Natural killer cell (primary cell): ENCODE measurements around the gene PIM3. TPM values are rescaled to one million over a fixed set of nuclear protein-coding genes. Genes with fewer than 3 reads are reported as not detected.

Experiments
- ATAC-seq, 3 donors: fragments of 150-1000 bp in 2 of 3; fragments of 200-7000 bp in 1 of 3; cut with Tn5 transposase; 1 replicate in 1 of 3; 2 replicates in 2 of 3; pipeline ENCODE4 v1.10.0; 2021; ENCODE audit warnings: mild to moderate bottlenecking in 2 of 3, moderate library complexity in 2 of 3
- DNase-seq, 2 donors: peaks; one replicate each; pipeline versions ENCODE4 v3.0.0 to v3.0.0-alpha.2; 2013 to 2021; ENCODE audit warnings: mixed read lengths in 1 of 2
- H3K27ac ChIP-seq: one replicate; pipeline ENCODE4 v1.5.1; 2013; ENCODE audit warnings: mild to moderate bottlenecking, low read length
- H3K27me3 ChIP-seq: one replicate; pipeline ENCODE4 v1.6.1; 2013; ENCODE audit warnings: low read length; ENCODE audit not compliant: control insufficient read depth, insufficient read depth
- H3K36me3 ChIP-seq: one replicate; pipeline ENCODE4 v1.6.1; 2013; ENCODE audit warnings: low read length; ENCODE audit not compliant: control insufficient read depth, insufficient read depth
- H3K4me1 ChIP-seq: one replicate; pipeline ENCODE4 v1.6.1; 2013; ENCODE audit warnings: low read length; ENCODE audit not compliant: control insufficient read depth, insufficient read depth
- H3K4me3 ChIP-seq: one replicate; pipeline ENCODE4 v1.5.1; 2013; ENCODE audit warnings: low read length
- H3K9me3 ChIP-seq: one replicate; pipeline ENCODE4 v1.6.1; 2013; ENCODE audit warnings: low read length; ENCODE audit not compliant: control insufficient read depth, insufficient read depth
- H3K27ac Mint-ChIP-seq, 2 donors: one replicate each; pipeline ENCODE4 v1.8.0; 2022; ENCODE audit warnings: mild to moderate bottlenecking in 2 of 2, mixed read lengths in 2 of 2, moderate library complexity in 1 of 2
- H3K27me3 Mint-ChIP-seq, 2 donors: one replicate each; pipeline ENCODE4 v1.8.0; 2022; ENCODE audit warnings: low read depth in 2 of 2, mixed read lengths in 2 of 2
- H3K36me3 Mint-ChIP-seq: one replicate; pipeline ENCODE4 v1.8.0; 2022; ENCODE audit warnings: mixed read lengths
- H3K4me1 Mint-ChIP-seq, 2 donors: one replicate each; pipeline ENCODE4 v1.8.0; 2022; ENCODE audit warnings: mixed read lengths in 2 of 2
- H3K4me3 Mint-ChIP-seq: one replicate; pipeline ENCODE4 v1.8.0; 2022; ENCODE audit warnings: mild to moderate bottlenecking, moderate library complexity, mixed read lengths
- H3K9me3 Mint-ChIP-seq, 2 donors: one replicate each; pipeline ENCODE4 v1.8.0; 2022; ENCODE audit warnings: mixed read lengths in 2 of 2
- WGBS: methylation state at CpG from one replicate; pipeline ENCODE4 v1.1.7; 2013; ENCODE audit warnings: missing lambda C conversion rate; ENCODE audit not compliant: insufficient coverage; 5-methylcytosine and 5-hydroxymethylcytosine counted together
- intact Hi-C: fragments of 100-400 bp; cut with micrococcal nuclease; formaldehyde crosslinking; loops from one replicate; pipeline ENCODE4 v1.14.2; 2022
- total RNA-seq, 4 donors: library from RNA; stranded (reverse); fragments of 120-200 nt in 1 of 4; gene quantifications; one replicate each; pipeline versions ENCODE4 v1.2.3 to v1.2.4, GENCODE V29; 2013 to 2022
- TF ChIP-seq, protein P1 (sequence below): fragments of 200-600 bp; IDR thresholded peaks from one replicate; pipeline ENCODE4 v1.8.0; 2022; ENCODE audit warnings: antibody characterized with exemption

PIM3 gene
- total RNA-seq, 3 donors from 2014 or later (not counting 1 experiment from before 2014, with no cell fraction given) = 107 to 130 (median 129) TPM

DNA sequence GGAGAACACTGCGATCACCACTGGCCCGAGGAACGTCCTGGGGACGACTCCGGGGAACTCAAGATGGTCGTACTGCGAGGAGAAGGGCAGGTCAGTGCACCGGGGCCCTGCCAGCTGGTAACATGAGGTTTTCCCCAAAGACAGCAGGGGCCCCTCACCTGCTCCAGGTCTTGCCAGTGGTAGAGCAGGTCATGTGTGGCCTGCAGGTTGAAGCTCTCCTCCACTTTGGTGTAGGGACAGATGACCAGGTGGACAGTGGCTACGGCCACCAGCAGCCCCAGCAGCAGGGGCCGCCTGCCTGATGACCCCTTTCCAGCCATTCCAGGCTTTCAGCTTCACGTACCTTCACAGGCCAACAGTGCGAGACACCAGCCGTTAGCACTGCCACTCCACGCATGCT, 47.1 kb upstream of the PIM3 start:
- no peaks in the 10 kb centered on the region for H3K9me3 ChIP-seq
- peaks cover 24% of the 10 kb centered on the region for H3K36me3 ChIP-seq
- ATAC-seq (no peak), DNase-seq (no peak)
- H3K27me3 ChIP-seq = no peaks in the 10 kb centered on the region
- intact Hi-C loops = loop anchor here (10.0 kb wide), 1 partner anchor 59 kb away; the partner anchor contains the start of gene ZBED4
- no peak overlapping the region for H3K4me3 ChIP-seq
- Mint-ChIP-seq H3K27ac (no peak overlapping the region), H3K36me3 (no peaks in the 10 kb centered on the region), H3K9me3 (no peaks in the 10 kb centered on the region), H3K4me3 (no peak overlapping the region), H3K4me1 (no peaks in the 10 kb centered on the region), H3K27me3 (no peaks in the 10 kb centered on the region)
- no peak overlapping the region for H3K27ac ChIP-seq
- peaks cover 16% of the 10 kb centered on the region for H3K4me1 ChIP-seq
- 97% methylated on average over 14 of the region's 14 CpGs for WGBS
- TF ChIP-seq, protein P1, sequence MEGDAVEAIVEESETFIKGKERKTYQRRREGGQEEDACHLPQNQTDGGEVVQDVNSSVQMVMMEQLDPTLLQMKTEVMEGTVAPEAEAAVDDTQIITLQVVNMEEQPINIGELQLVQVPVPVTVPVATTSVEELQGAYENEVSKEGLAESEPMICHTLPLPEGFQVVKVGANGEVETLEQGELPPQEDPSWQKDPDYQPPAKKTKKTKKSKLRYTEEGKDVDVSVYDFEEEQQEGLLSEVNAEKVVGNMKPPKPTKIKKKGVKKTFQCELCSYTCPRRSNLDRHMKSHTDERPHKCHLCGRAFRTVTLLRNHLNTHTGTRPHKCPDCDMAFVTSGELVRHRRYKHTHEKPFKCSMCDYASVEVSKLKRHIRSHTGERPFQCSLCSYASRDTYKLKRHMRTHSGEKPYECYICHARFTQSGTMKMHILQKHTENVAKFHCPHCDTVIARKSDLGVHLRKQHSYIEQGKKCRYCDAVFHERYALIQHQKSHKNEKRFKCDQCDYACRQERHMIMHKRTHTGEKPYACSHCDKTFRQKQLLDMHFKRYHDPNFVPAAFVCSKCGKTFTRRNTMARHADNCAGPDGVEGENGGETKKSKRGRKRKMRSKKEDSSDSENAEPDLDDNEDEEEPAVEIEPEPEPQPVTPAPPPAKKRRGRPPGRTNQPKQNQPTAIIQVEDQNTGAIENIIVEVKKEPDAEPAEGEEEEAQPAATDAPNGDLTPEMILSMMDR = no peak

DNA sequence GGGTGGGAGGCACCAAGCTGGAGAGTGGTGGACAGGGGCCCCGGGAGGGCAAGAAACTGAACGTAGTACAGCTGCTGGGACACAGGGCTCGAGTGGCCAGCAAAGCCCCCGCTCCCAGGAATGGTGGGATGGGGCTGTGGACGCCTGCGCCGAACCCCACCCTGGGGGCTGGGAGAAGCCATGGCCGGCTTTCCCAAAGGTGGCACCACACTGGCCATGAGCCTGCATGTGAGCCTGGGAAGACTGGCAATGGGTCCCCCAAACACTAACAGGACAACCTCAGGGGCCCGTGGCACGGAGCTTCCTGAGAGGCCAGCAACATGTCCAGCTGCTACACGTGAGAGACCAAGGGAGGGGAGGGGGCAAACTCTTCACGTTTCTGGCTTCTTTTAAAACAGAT, 46.3 kb upstream of the PIM3 start:
- no peak for ATAC-seq
- Histone ChIP-seq H3K9me3 (no peaks in the 10 kb centered on the region), H3K27ac (no peak overlapping the region), H3K4me3 (no peak overlapping the region), H3K36me3 (peaks cover 19% of the 10 kb centered on the region), H3K27me3 (no peaks in the 10 kb centered on the region), H3K4me1 (peaks cover 22% of the 10 kb centered on the region)
- H3K4me3 Mint-ChIP-seq = no peak overlapping the region
- no peak overlapping the region for H3K27ac Mint-ChIP-seq
- no peak for DNase-seq
- 96% methylated on average over 12 of the region's 12 CpGs for WGBS
- H3K36me3 Mint-ChIP-seq = no peaks in the 10 kb centered on the region
- no peaks in the 10 kb centered on the region for H3K27me3 Mint-ChIP-seq
- no peaks in the 10 kb centered on the region for H3K4me1 Mint-ChIP-seq
- TF ChIP-seq, protein P1 = no peak
- intact Hi-C loops = loop anchor here (10.0 kb wide), 1 partner anchor 59 kb away; the partner anchor contains the start of gene ZBED4
- H3K9me3 Mint-ChIP-seq = no peaks in the 10 kb centered on the region

DNA sequence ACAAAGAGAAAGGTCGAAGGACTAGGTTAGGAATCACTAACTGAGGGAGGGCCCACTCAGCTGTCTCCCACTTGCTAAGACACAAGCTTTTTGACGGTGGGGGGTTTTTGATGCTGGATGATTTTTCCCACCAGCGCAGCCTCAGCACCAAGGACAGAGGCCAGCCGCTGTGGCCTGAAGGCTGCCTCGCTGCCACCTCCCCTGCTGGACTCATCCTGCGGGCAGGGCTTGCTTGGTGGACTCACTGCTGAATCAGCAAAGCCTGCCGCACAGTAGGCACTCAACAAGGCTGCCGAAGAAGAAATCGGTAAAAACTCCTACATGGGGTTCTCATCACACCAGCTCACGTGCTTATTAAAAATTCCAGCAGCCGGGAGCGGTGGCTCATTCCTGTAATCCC, 45.0 kb upstream of the PIM3 start:
- Mint-ChIP-seq H3K27ac (no peak overlapping the region), H3K9me3 (no peaks in the 10 kb centered on the region), H3K4me3 (no peak overlapping the region), H3K36me3 (no peaks in the 10 kb centered on the region), H3K27me3 (no peaks in the 10 kb centered on the region), H3K4me1 (peaks cover 0 to 11% of the 10 kb centered on the region in 2 donors)
- ATAC-seq (no peak), DNase-seq (no peak)
- H3K36me3 ChIP-seq = peaks cover 19% of the 10 kb centered on the region
- H3K27ac ChIP-seq = no peak overlapping the region
- H3K9me3 ChIP-seq = no peaks in the 10 kb centered on the region
- WGBS = 94% methylated on average over 12 of the region's 12 CpGs
- TF ChIP-seq, protein P1 = no peak
- intact Hi-C loops = loop anchor here (10.0 kb wide), 1 partner anchor 61 kb away; the partner anchor contains the start of gene ZBED4
- H3K27me3 ChIP-seq = no peaks in the 10 kb centered on the region
- no peak overlapping the region for H3K4me3 ChIP-seq
- peaks cover 26% of the 10 kb centered on the region for H3K4me1 ChIP-seq

DNA sequence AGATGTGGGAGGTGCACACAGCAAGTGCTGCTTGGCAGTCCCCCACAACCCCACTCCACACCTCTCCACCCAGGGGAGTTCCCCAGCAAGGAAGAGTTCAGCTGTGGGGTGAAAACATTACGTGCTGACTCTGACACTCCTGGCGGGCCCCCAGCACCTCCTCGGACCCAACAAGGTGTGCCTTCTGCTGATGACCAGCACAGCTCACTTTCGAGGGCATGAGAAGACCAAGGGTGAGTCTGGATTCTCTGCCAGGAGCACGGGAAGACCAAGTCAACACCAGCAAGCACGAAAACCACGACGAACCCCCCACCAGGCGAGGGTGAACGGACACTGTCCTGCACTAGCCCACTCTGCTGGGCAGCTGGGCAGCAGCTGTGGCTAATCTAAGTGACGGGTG, 43.7 kb upstream of the PIM3 start:
- DNase-seq = peak in 1 of 2 donors; percentile 50
- ATAC-seq = no peak
- no peaks in the 10 kb centered on the region for H3K9me3 Mint-ChIP-seq

More for the DNA sequence above, 43.7 kb upstream of the PIM3 start:
- Histone ChIP-seq H3K36me3 (peaks cover 28% of the 10 kb centered on the region), H3K9me3 (no peaks in the 10 kb centered on the region), H3K27me3 (no peaks in the 10 kb centered on the region), H3K4me1 (peaks cover 26% of the 10 kb centered on the region), H3K27ac (no peak overlapping the region), H3K4me3 (no peak overlapping the region)
- WGBS = 91% methylated on average over 11 of the region's 11 CpGs
- H3K4me1 Mint-ChIP-seq = peaks cover 0 to 11% of the 10 kb centered on the region in 2 donors
- H3K27ac Mint-ChIP-seq = peak overlapping the region; percentile 70 to 88
- H3K4me3 Mint-ChIP-seq = peak overlapping the region; percentile 56
- TF ChIP-seq, protein P1 = no peak
- intact Hi-C loops = loop anchor here (10.0 kb wide), 1 partner anchor 62 kb away; the partner anchor contains the start of gene ZBED4
- no peaks in the 10 kb centered on the region for H3K27me3 Mint-ChIP-seq
- no peaks in the 10 kb centered on the region for H3K36me3 Mint-ChIP-seq
